ENCODE results near the gene LRBA.

LRBA gene

GRCh38 chr4:150591904-150592303, 423.2 kb downstream of the LRBA start:
- peak overlapping the region; percentile 77 for H3K27ac ChIP-seq (ENCODE audit: low read depth, low read length)
- H3K9ac ChIP-seq (ENCODE audit: low read length), result peak overlapping the region; percentile 94
- peak overlapping the region in 1 of 2 donors; percentile 83 for H3K4me3 ChIP-seq (ENCODE audit: low read depth in 1 of 2, low read length in 2 of 2)
- no peaks in the 10 kb centered on the region for H3K27me3 ChIP-seq (ENCODE audit: control insufficient read depth in 1 of 2, insufficient read depth in 2 of 2, low read length in 2 of 2)
- H3K36me3 ChIP-seq (ENCODE audit: insufficient read depth, low read length), result no peaks in the 10 kb centered on the region
- H3K4me1 ChIP-seq (ENCODE audit: insufficient read depth, low read length), result no peaks in the 10 kb centered on the region
- H3K9me3 ChIP-seq (ENCODE audit: low read length), result no peaks in the 10 kb centered on the region

DNA sequence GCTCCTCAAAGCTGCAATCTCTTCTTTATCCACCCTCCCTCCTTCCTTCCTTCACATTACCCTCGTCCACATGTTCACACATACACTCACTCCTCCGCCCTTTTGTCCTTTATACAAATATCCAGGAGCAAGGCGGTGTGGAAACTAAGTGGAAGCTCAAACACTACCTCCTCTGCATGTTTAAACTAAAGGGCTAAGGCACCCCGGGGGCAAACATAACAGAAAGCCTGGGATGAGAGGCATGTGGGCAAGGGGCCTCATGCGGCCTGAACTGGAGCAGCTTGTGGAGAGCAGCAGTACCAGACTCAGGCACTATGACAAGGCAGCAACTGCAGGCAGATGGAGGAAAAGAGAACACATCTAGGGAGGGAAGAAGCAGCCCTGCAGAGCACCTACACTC, 423.7 kb downstream of the LRBA start:
- no peaks in the 10 kb centered on the region for H3K9me3 ChIP-seq (ENCODE audit: low read length)
- peak overlapping the region; percentile 94 for H3K9ac ChIP-seq (ENCODE audit: low read length)
- peak overlapping the region; percentile 77 for H3K27ac ChIP-seq (ENCODE audit: low read depth, low read length)
- H3K27me3 ChIP-seq (ENCODE audit: control insufficient read depth in 1 of 2, insufficient read depth in 2 of 2, low read length in 2 of 2), result no peaks in the 10 kb centered on the region
- H3K4me3 ChIP-seq (ENCODE audit: low read depth in 1 of 2, low read length in 2 of 2), result peak overlapping the region; percentile 12 to 83
- H3K36me3 ChIP-seq (ENCODE audit: insufficient read depth, low read length), result no peaks in the 10 kb centered on the region
- H3K4me1 ChIP-seq (ENCODE audit: insufficient read depth, low read length), result no peaks in the 10 kb centered on the region

- peak overlapping the region; percentile 77 for H3K27ac ChIP-seq (ENCODE audit: low read depth, low read length)
- no peaks in the 10 kb centered on the region for H3K9me3 ChIP-seq (ENCODE audit: low read length)
- peak overlapping the region; percentile 36 to 83 for H3K4me3 ChIP-seq (ENCODE audit: low read depth in 1 of 2, low read length in 2 of 2)
- no peaks in the 10 kb centered on the region for H3K27me3 ChIP-seq (ENCODE audit: control insufficient read depth in 1 of 2, insufficient read depth in 2 of 2, low read length in 2 of 2)
- no peaks in the 10 kb centered on the region for H3K36me3 ChIP-seq (ENCODE audit: insufficient read depth, low read length)
- H3K4me1 ChIP-seq (ENCODE audit: insufficient read depth, low read length), result no peaks in the 10 kb centered on the region
- H3K9ac ChIP-seq (ENCODE audit: low read length), result peak overlapping the region; percentile 94
Measured at GRCh38 chr4:150590631-150591030, 424.5 kb downstream of the LRBA start.

GRCh38 chr4:150589157-150589556, 425.9 kb downstream of the LRBA start:
- Histone ChIP-seq H3K4me3 (ENCODE audit: low read depth in 1 of 2, low read length in 2 of 2) (peak overlapping the region; percentile 33 to 83), H3K4me1 (ENCODE audit: insufficient read depth, low read length) (no peaks in the 10 kb centered on the region), H3K27me3 (ENCODE audit: control insufficient read depth in 1 of 2, insufficient read depth in 2 of 2, low read length in 2 of 2) (no peaks in the 10 kb centered on the region), H3K36me3 (ENCODE audit: insufficient read depth, low read length) (no peaks in the 10 kb centered on the region), H3K27ac (ENCODE audit: low read depth, low read length) (peak overlapping the region; percentile 75), H3K9me3 (ENCODE audit: low read length) (no peaks in the 10 kb centered on the region), H3K9ac (ENCODE audit: low read length) (peak overlapping the region; percentile 94)

DNA sequence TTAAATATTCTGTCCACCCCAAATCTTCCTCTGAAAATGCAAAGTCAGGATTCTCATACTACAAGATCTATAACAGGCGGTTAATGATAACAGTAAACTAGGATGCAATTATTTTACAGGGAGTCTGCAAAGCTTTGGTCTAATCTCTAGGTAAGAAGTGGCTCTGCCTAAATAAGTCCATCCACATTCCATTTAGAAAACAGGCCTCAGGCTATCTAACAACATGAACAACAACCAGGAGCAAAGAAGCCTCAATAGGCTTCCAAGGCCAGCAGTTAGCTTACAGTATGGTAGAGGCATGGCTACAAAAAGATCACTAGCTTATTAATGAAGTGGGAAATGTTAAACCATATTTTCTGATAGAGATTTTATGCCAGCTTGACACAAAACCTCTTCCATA, 426.8 kb downstream of the LRBA start:
- Histone ChIP-seq H3K9ac (ENCODE audit: low read length) (peak overlapping the region; percentile 94), H3K27ac (ENCODE audit: low read depth, low read length) (peak overlapping the region; percentile 75), H3K27me3 (ENCODE audit: control insufficient read depth in 1 of 2, insufficient read depth in 2 of 2, low read length in 2 of 2) (no peaks in the 10 kb centered on the region), H3K36me3 (ENCODE audit: insufficient read depth, low read length) (no peaks in the 10 kb centered on the region), H3K4me3 (ENCODE audit: low read depth in 1 of 2, low read length in 2 of 2) (peak overlapping the region; percentile 15 to 83), H3K4me1 (ENCODE audit: insufficient read depth, low read length) (no peaks in the 10 kb centered on the region), H3K9me3 (ENCODE audit: low read length) (no peaks in the 10 kb centered on the region)

DNA sequence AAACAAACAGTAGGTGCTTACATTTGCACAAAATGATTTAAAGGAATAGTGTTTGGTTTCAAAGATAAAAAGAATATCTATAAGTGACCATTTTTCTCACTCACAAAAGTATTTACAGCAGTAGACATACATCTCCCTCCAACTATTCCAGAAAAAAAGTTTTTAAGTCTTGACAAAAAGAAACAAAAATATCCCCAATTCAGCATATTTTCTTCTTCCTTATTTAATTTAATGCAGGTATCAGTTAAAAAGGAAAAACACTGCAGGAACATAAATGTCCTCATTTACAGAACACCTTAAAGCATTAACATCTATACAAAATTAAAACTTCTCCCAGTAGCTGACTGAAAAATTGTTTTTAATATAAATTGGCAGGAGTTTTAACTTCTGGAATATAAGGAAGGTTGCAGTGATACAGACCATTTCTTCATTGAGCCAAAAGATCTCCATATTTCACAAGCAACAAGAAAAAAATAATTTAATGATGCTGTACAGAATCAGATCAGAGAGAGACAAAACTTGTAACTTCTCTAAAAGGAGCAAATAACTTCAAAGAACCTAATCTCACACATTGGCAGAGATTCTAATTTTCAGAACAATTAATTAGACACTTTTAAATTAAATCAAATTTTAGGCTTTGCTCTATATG, 428.8 kb downstream of the LRBA start:
- Histone ChIP-seq H3K27me3 (ENCODE audit: control insufficient read depth in 1 of 2, insufficient read depth in 2 of 2, low read length in 2 of 2) (no peaks in the 10 kb centered on the region), H3K4me1 (ENCODE audit: insufficient read depth, low read length) (no peaks in the 10 kb centered on the region), H3K9me3 (ENCODE audit: low read length) (no peaks in the 10 kb centered on the region), H3K4me3 (ENCODE audit: low read depth in 1 of 2, low read length in 2 of 2) (peak overlapping the region; percentile 15 to 83), H3K36me3 (ENCODE audit: insufficient read depth, low read length) (no peaks in the 10 kb centered on the region), H3K27ac (ENCODE audit: low read depth, low read length) (peak overlapping the region; percentile 56), H3K9ac (ENCODE audit: low read length) (peak overlapping the region; percentile 94)

GRCh38 chr4:150585611-150586010, 429.5 kb downstream of the LRBA start:
- Histone ChIP-seq H3K27me3 (ENCODE audit: control insufficient read depth in 1 of 2, insufficient read depth in 2 of 2, low read length in 2 of 2) (no peaks in the 10 kb centered on the region), H3K9me3 (ENCODE audit: low read length) (no peaks in the 10 kb centered on the region), H3K36me3 (ENCODE audit: insufficient read depth, low read length) (no peaks in the 10 kb centered on the region), H3K27ac (ENCODE audit: low read depth, low read length) (peak overlapping the region; percentile 21), H3K9ac (ENCODE audit: low read length) (peak overlapping the region; percentile 94), H3K4me1 (ENCODE audit: insufficient read depth, low read length) (no peaks in the 10 kb centered on the region), H3K4me3 (ENCODE audit: low read depth in 1 of 2, low read length in 2 of 2) (peak overlapping the region; percentile 15 to 83)

GRCh38 chr4:150584111-150584915, 430.8 kb downstream of the LRBA start:
- no peaks in the 10 kb centered on the region for H3K4me1 ChIP-seq (ENCODE audit: insufficient read depth, low read length)
- peak overlapping the region; percentile 93 for H3K27ac ChIP-seq (ENCODE audit: low read depth, low read length)
- no peaks in the 10 kb centered on the region for H3K9me3 ChIP-seq (ENCODE audit: low read length)
- H3K9ac ChIP-seq (ENCODE audit: low read length), result peak overlapping the region; percentile 94
- H3K36me3 ChIP-seq (ENCODE audit: insufficient read depth, low read length), result no peaks in the 10 kb centered on the region
- H3K27me3 ChIP-seq (ENCODE audit: control insufficient read depth in 1 of 2, insufficient read depth in 2 of 2, low read length in 2 of 2), result no peaks in the 10 kb centered on the region
- H3K4me3 ChIP-seq (ENCODE audit: low read depth in 1 of 2, low read length in 2 of 2), result peak overlapping the region; percentile 83 to 86

DNA sequence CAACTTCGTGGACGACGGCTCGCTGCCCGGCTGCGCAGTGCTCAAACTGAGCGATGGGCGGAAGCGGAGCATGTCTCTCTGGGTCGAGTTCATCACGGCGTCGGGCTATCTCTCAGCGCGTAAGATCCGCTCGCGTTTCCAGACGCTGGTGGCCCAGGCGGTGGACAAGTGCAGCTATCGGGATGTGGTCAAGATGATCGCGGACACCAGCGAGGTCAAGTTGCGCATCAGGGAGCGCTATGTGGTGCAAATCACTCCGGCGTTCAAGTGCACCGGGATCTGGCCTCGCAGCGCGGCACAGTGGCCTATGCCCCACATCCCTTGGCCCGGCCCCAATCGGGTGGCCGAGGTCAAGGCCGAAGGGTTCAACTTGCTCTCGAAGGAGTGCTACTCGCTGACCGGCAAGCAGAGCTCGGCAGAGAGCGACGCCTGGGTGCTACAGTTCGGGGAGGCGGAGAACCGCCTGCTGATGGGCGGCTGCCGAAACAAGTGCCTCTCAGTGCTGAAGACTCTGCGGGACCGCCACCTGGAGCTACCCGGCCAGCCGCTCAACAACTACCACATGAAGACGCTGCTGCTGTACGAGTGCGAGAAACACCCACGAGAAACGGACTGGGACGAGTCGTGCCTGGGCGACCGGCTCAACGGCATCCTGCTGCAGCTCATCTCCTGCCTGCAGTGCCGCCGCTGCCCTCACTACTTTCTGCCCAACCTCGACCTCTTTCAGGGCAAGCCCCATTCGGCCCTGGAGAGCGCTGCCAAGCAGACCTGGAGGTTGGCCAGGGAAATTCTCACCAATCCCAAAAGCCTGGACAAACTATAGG, 431.6 kb downstream of the LRBA start:
- Histone ChIP-seq H3K36me3 (ENCODE audit: insufficient read depth, low read length) (no peaks in the 10 kb centered on the region), H3K4me1 (ENCODE audit: insufficient read depth, low read length) (no peaks in the 10 kb centered on the region), H3K27ac (ENCODE audit: low read depth, low read length) (peak overlapping the region; percentile 93), H3K9me3 (ENCODE audit: low read length) (no peaks in the 10 kb centered on the region), H3K27me3 (ENCODE audit: control insufficient read depth in 1 of 2, insufficient read depth in 2 of 2, low read length in 2 of 2) (no peaks in the 10 kb centered on the region), H3K4me3 (ENCODE audit: low read depth in 1 of 2, low read length in 2 of 2) (peak overlapping the region; percentile 83 to 86), H3K9ac (ENCODE audit: low read length) (peak overlapping the region; percentile 94)

DNA sequence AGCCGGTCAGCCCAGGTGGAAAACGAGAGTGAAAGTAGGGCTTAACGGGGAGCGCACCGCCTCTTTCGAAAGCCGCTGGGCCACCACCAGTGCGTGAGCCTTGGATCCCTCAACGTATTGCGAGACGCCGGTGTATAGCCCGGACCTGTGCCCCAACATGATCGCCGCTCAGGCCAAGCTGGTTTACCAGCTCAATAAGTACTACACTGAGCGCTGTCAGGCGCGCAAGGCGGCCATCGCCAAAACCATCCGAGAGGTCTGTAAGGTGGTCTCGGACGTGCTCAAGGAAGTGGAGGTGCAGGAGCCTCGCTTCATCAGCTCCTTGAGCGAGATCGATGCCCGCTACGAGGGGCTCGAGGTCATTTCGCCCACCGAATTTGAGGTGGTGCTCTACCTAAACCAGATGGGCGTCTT, 432.2 kb downstream of the LRBA start:
- no peaks in the 10 kb centered on the region for H3K27me3 ChIP-seq (ENCODE audit: control insufficient read depth in 1 of 2, insufficient read depth in 2 of 2, low read length in 2 of 2)
- peak overlapping the region; percentile 94 for H3K9ac ChIP-seq (ENCODE audit: low read length)
- peak overlapping the region; percentile 83 to 86 for H3K4me3 ChIP-seq (ENCODE audit: low read depth in 1 of 2, low read length in 2 of 2)
- no peaks in the 10 kb centered on the region for H3K4me1 ChIP-seq (ENCODE audit: insufficient read depth, low read length)
- no peaks in the 10 kb centered on the region for H3K36me3 ChIP-seq (ENCODE audit: insufficient read depth, low read length)
- H3K9me3 ChIP-seq (ENCODE audit: low read length), result no peaks in the 10 kb centered on the region
- H3K27ac ChIP-seq (ENCODE audit: low read depth, low read length), result peak overlapping the region; percentile 93
